IMR-90 (cell line): ENCODE measurements around the gene EML1. TPM values are rescaled to one million over a fixed set of nuclear protein-coding genes. Genes with fewer than 3 reads are reported as not detected.

Experiments
- ATAC-seq: fragments of 200-7000 bp; cut with Tn5 transposase; 2 replicates; pipeline ENCODE4 v1.9.1; 2020; ENCODE audit warnings: low read depth, mild to moderate bottlenecking, moderate library complexity
- BruUV-seq: library from RNA; stranded (reverse); fragments of 400-500 nt; replicated peaks from 2 replicates; lab custom pipeline; 2021; lab: Mats Ljungman, UMichigan
- CTCF ChIA-PET: fragments of 300-600 bp; formaldehyde crosslinking; extraction: SDS; loops from one replicate; lab custom pipeline; 2021; ENCODE audit warnings: antibody characterized with exemption; lab: Yijun Ruan, JAX
- POLR2A ChIA-PET: fragments of 300-600 bp; sonication (Branson Sonifier 250); formaldehyde crosslinking; loops from one replicate; lab custom pipeline; 2022; ENCODE audit warnings: antibody characterized with exemption; ENCODE audit not compliant: unreplicated experiment; lab: Charles Lee
- DNase-seq: peaks from one replicate; pipeline ENCODE4 v3.0.0; 2013
- H2AFZ ChIP-seq: replicated peaks from 2 replicates; pipeline ENCODE3; 2013; ENCODE audit warnings: low read length, mild to moderate bottlenecking; ENCODE audit not compliant: poor library complexity
- H2AK5ac ChIP-seq: 2 replicates; pipeline ENCODE4 v1.6.1; 2013; ENCODE audit warnings: low read depth, low read length, inconsistent platforms
- H2AK9ac ChIP-seq: replicated peaks from 2 replicates; pipeline ENCODE3; 2013; ENCODE audit warnings: mild to moderate bottlenecking, low read depth, low read length, moderate library complexity; ENCODE audit not compliant: poor library complexity
- H2BK120ac ChIP-seq: 2 replicates; pipeline ENCODE4 v1.6.1; 2013; ENCODE audit warnings: low read depth, low read length, inconsistent platforms
- H2BK15ac ChIP-seq: 3 replicates; pipeline ENCODE4 v1.6.1; 2013; ENCODE audit warnings: low read depth, low read length, inconsistent platforms
- H2BK20ac ChIP-seq: 2 replicates; pipeline ENCODE4 v1.6.1; 2013; ENCODE audit warnings: low read depth, mild to moderate bottlenecking, inconsistent platforms, low read length, moderate library complexity
- H2BK5ac ChIP-seq: 2 replicates; pipeline ENCODE4 v1.6.1; 2013; ENCODE audit warnings: mild to moderate bottlenecking, low read depth, low read length, inconsistent platforms; ENCODE audit not compliant: poor library complexity, severe bottlenecking
- H3K14ac ChIP-seq: replicated peaks from 2 replicates; pipeline ENCODE4 v1.6.1; 2013; ENCODE audit warnings: low read depth, low read length, inconsistent platforms
- H3K18ac ChIP-seq: 2 replicates; pipeline ENCODE4 v1.6.1; 2013; ENCODE audit warnings: low read depth, low read length, control low read depth
- H3K23ac ChIP-seq: 2 replicates; pipeline ENCODE4 v1.6.1; 2013; ENCODE audit warnings: low read depth, low read length, inconsistent platforms
- H3K27ac ChIP-seq: 2 replicates; pipeline ENCODE4 v1.5.1; 2013; ENCODE audit warnings: mild to moderate bottlenecking, control low read depth, low read length; ENCODE audit not compliant: insufficient read depth
- H3K27me3 ChIP-seq: 2 replicates; pipeline ENCODE4 v1.6.1; 2013; ENCODE audit warnings: low read length; ENCODE audit not compliant: control insufficient read depth, insufficient read depth
- H3K36me3 ChIP-seq: 2 replicates; pipeline ENCODE4 v1.6.1; 2013; ENCODE audit warnings: low read length, mixed read lengths; ENCODE audit not compliant: control insufficient read depth, insufficient read depth
- H3K4ac ChIP-seq: 2 replicates; pipeline ENCODE4 v1.6.1; 2013; ENCODE audit warnings: low read depth, low read length, inconsistent platforms
- H3K4me1 ChIP-seq: 2 replicates; pipeline ENCODE4 v1.6.1; 2013; ENCODE audit warnings: low read length, mixed read lengths; ENCODE audit not compliant: control insufficient read depth, insufficient read depth
- H3K4me2 ChIP-seq: 2 replicates; pipeline ENCODE4 v1.6.1; 2013; ENCODE audit warnings: low read depth, mild to moderate bottlenecking, control low read depth, low read length, moderate library complexity
- H3K4me3 ChIP-seq: 2 replicates; pipeline ENCODE4 v1.5.1; 2013; ENCODE audit warnings: low read depth, mild to moderate bottlenecking, control low read depth, low read length, moderate library complexity; ENCODE audit not compliant: insufficient read depth
- H3K56ac ChIP-seq: 2 replicates; pipeline ENCODE4 v1.6.1; 2013; ENCODE audit warnings: low read length, inconsistent platforms; ENCODE audit not compliant: insufficient read depth; ENCODE audit errors: extremely low read depth
- H3K79me1 ChIP-seq, 2 experiments: 2 replicates each; pipeline ENCODE4 v1.6.1; 2013; ENCODE audit warnings: low read length in 2 of 2, inconsistent platforms in 1 of 2, low read depth in 1 of 2
- H3K9ac ChIP-seq: 2 replicates; pipeline ENCODE4 v1.6.1; 2013; ENCODE audit warnings: low read depth, low read length, control low read depth
- H3K9me1 ChIP-seq: 2 replicates; pipeline ENCODE4 v1.6.1; 2013; ENCODE audit warnings: low read length, inconsistent platforms; ENCODE audit not compliant: insufficient read depth
- H3K9me3 ChIP-seq: 2 replicates; pipeline ENCODE4 v1.6.1; 2013; ENCODE audit warnings: low read length; ENCODE audit not compliant: control insufficient read depth, insufficient read depth
- H4K20me1 ChIP-seq: 2 replicates; pipeline ENCODE4 v1.6.1; 2013; ENCODE audit warnings: low read length, inconsistent platforms; ENCODE audit not compliant: insufficient read depth
- H4K5ac ChIP-seq: 2 replicates; pipeline ENCODE4 v1.6.1; 2013; ENCODE audit warnings: mild to moderate bottlenecking, low read depth, low read length, control low read depth
- H4K8ac ChIP-seq, 2 experiments: 2 replicates each; pipeline ENCODE4 v1.6.1; 2013; ENCODE audit warnings: low read depth in 2 of 2, low read length in 2 of 2, control low read depth in 1 of 2, inconsistent platforms in 1 of 2
- H4K91ac ChIP-seq: 2 replicates; pipeline ENCODE4 v1.6.1; 2013; ENCODE audit warnings: low read depth, low read length, inconsistent platforms; ENCODE audit not compliant: insufficient read depth
- ELK1 ChIP-seq: fragments of 150-350 bp; IDR thresholded peaks from 2 replicates; pipeline ENCODE4 v1.6.1; 2016; ENCODE audit warnings: low read depth, mild to moderate bottlenecking, low read length, moderate library complexity, borderline replicate concordance
- FOS ChIP-seq: fragments of 150-350 bp; IDR thresholded peaks from 2 replicates; pipeline ENCODE4 v1.6.1; 2016; ENCODE audit warnings: low read depth, low read length
- MAZ ChIP-seq: IDR thresholded peaks from 2 replicates; pipeline ENCODE4 v1.6.1; 2012; ENCODE audit warnings: low read depth, mild to moderate bottlenecking, low read length, improper control_type of control experiment, moderate library complexity, borderline replicate concordance
- POLR2A ChIP-seq: IDR thresholded peaks from 2 replicates; pipeline ENCODE4 v1.6.1; 2012; ENCODE audit warnings: mild to moderate bottlenecking, low read depth, low read length
- RAD21 ChIP-seq: IDR thresholded peaks from 2 replicates; pipeline ENCODE4 v1.6.1; 2012; ENCODE audit warnings: low read length, improper control_type of control experiment
- RCOR1 ChIP-seq: IDR thresholded peaks from 2 replicates; pipeline ENCODE4 v1.6.1; 2012; ENCODE audit warnings: mild to moderate bottlenecking, low read length, improper control_type of control experiment; ENCODE audit not compliant: insufficient replicate concordance
- RFX5 ChIP-seq: IDR thresholded peaks from 2 replicates; pipeline ENCODE4 v1.8.0; 2012; ENCODE audit warnings: low read depth, mild to moderate bottlenecking, low read length, moderate library complexity
- WGBS, 2 experiments: methylation state at CpG; one replicate each; pipeline versions ENCODE4 v1.1.5 to v1.1.7; 2013; ENCODE audit warnings: missing lambda C conversion rate in 2 of 2; ENCODE audit not compliant: insufficient read length in 1 of 2; ENCODE audit errors: extremely low coverage in 2 of 2; 5-methylcytosine and 5-hydroxymethylcytosine counted together
- dilution Hi-C: fragments of 300-500 bp; cut with HindIII; formaldehyde crosslinking; loops from one replicate; pipeline ENCODE4 v1.14.3; 2018; ENCODE audit warnings: low sequenced_read_pairs; ENCODE audit not compliant: unreplicated experiment
- in situ Hi-C: fragments of 300-500 bp; cut with MboI; formaldehyde crosslinking; loops from 3 replicates; pipeline ENCODE4 v1.14.3; 2019; ENCODE audit warnings: low sequenced_read_pairs, inconsistent platforms, mixed read lengths
- intact Hi-C: fragments of 100-400 bp; cut with micrococcal nuclease; formaldehyde crosslinking; loops from 2 replicates; pipeline ENCODE4 v1.10.0; 2022
- polyA plus RNA-seq, 3 experiments: library from polyadenylated mRNA; depleted of rRNA; stranded (reverse); fragments of >200 nt; gene quantifications; 2 replicates each; pipeline ENCODE4 v1.2.3, GENCODE V29; 2012; ENCODE audit warnings: low replicate concordance in 1 of 3
- total RNA-seq: library from RNA; depleted of rRNA; stranded (reverse); fragments of >200 nt; gene quantifications from 2 replicates; pipeline ENCODE4 v1.2.3, GENCODE V29; 2012
- TF ChIP-seq, protein P1 (sequence below): conservative IDR thresholded peaks from 2 replicates; pipeline ENCODE4 v1.5.1; 2012; ENCODE audit warnings: mild to moderate bottlenecking, low read depth, low read length, improper control_type of control experiment

Gene EML1
- total and polyA plus RNA-seq, 2 of the 4 experiments (the other 2 are of a cell fraction) = 14.0 to 42.3 TPM

- dilution Hi-C loops = no loop called here
- no peaks in the 10 kb centered on the region for H3K79me1 ChIP-seq
- peaks cover 9% of the 10 kb centered on the region; the same call in 1 of the 2 replicates for H4K20me1 ChIP-seq
- TF ChIP-seq RCOR1 = no peak
- TF ChIP-seq, protein P1, sequence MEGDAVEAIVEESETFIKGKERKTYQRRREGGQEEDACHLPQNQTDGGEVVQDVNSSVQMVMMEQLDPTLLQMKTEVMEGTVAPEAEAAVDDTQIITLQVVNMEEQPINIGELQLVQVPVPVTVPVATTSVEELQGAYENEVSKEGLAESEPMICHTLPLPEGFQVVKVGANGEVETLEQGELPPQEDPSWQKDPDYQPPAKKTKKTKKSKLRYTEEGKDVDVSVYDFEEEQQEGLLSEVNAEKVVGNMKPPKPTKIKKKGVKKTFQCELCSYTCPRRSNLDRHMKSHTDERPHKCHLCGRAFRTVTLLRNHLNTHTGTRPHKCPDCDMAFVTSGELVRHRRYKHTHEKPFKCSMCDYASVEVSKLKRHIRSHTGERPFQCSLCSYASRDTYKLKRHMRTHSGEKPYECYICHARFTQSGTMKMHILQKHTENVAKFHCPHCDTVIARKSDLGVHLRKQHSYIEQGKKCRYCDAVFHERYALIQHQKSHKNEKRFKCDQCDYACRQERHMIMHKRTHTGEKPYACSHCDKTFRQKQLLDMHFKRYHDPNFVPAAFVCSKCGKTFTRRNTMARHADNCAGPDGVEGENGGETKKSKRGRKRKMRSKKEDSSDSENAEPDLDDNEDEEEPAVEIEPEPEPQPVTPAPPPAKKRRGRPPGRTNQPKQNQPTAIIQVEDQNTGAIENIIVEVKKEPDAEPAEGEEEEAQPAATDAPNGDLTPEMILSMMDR = 0 out of 2 replicates have a peak, but pooled peaks have one; percentile 22
- TF ChIP-seq MAZ = no peak
- TF ChIP-seq FOS = no peak
- TF ChIP-seq RAD21 = peak; percentile 9; the same call in 1 of the 2 replicates
- no peak for TF ChIP-seq ELK1
- TF ChIP-seq POLR2A = no peak; the same call in 1 of the 2 replicates
- TF ChIP-seq RFX5 = no peak
- H2AK5ac ChIP-seq = peak overlapping the region; percentile 91
- 44% methylated on average over 3 of the region's 11 CpGs; no CpG with 5 or more reads in 1 of the 2 experiments for WGBS, 2 experiments
- H3K14ac ChIP-seq = peak overlapping the region; percentile 35
- CTCF ChIA-PET = interaction anchor here (0.6 kb wide), 1 partner anchor 47 kb away, joined by 3 read pairs; no protein-coding TSS in a partner anchor
- H2BK20ac ChIP-seq = peak overlapping the region; percentile 70
- DNase-seq = peak; percentile 67
- peak overlapping the region; percentile 44 for H3K56ac ChIP-seq
- peak overlapping the region; percentile 69 for H2BK5ac ChIP-seq
- H3K27ac ChIP-seq = peak overlapping the region; percentile 86
- H2AFZ ChIP-seq = no peak overlapping the region
- H2AK9ac ChIP-seq = peak overlapping the region; percentile 19
- no peaks in the 10 kb centered on the region for H3K27me3 ChIP-seq
- no TSS peak for BruUV-seq
- H3K9me1 ChIP-seq = peaks cover 14% of the 10 kb centered on the region
- H3K4ac ChIP-seq = peak overlapping the region; percentile 76
- H4K5ac ChIP-seq = peak overlapping the region; percentile 5
- in situ Hi-C loops = no loop called here
- peak; percentile 21 for ATAC-seq
- no peaks in the 10 kb centered on the region for H3K36me3 ChIP-seq
- peak overlapping the region; percentile 67; the same call in 2 of the 3 replicates for H2BK15ac ChIP-seq
- H3K18ac ChIP-seq = peak overlapping the region; percentile 53
- peak overlapping the region; percentile 72 for H2BK120ac ChIP-seq
- H3K4me2 ChIP-seq = 0 out of 2 replicates have a peak overlapping the region, but pooled peaks have one; percentile 0
- POLR2A ChIA-PET = no interaction called here
- H3K4me3 ChIP-seq = no peak overlapping the region
- peak overlapping the region; percentile 73 for H3K23ac ChIP-seq
- peak overlapping the region; percentile 67 for H4K91ac ChIP-seq
- intact Hi-C loops = loop anchor here (2.0 kb wide), 2 partner anchors 50 to 60 kb away; partner anchors contain the start of gene CYP46A1
- H4K8ac ChIP-seq = peak overlapping the region; percentile 28 to 84; a peak in 2 of 4 replicates
- H3K9me3 ChIP-seq = no peaks in the 10 kb centered on the region
- no peak overlapping the region for H3K9ac ChIP-seq
- H3K4me1 ChIP-seq = peaks cover 18% of the 10 kb centered on the region
Observed at GRCh38 chr14:99744199-99744872, 48.9 kb upstream of the EML1 start.
